ENCODE measurements around the gene FMN1.

DNA sequence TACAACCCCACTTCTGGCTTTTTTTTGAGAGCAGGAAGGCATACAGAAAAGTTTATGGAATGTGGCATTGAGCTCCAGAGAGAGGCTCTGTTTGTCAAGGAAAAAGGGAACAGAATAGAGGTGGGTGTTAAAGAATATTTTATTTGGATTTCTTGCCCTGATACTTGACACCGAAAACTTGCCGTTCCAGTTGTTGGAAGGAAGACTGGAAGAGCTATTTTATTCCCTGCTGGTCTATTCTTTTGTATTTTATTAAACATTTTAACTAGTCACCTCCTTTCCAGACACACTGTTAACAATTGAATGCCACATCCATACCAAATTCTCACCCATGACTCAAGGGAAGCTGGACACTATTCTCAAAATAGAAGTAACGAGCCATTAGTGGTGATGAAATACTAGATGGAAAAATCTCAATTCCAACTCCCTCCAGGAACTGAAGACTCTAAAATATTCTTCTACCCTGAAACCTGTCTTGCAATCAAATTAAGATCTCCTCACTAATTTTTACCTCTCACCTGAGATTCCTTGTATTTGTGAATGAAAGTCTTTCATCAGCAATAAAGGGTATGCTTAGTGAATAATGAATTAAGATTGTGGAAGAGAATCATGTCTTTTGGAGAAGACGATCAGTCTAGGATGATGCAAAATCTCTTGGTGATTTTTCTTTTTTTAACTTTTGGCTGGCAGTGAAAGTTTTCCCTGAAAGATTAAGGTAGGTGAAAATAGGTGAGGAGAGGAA is 448.2 kb downstream of the FMN1 start:
- TF ChIP-seq, protein P1, sequence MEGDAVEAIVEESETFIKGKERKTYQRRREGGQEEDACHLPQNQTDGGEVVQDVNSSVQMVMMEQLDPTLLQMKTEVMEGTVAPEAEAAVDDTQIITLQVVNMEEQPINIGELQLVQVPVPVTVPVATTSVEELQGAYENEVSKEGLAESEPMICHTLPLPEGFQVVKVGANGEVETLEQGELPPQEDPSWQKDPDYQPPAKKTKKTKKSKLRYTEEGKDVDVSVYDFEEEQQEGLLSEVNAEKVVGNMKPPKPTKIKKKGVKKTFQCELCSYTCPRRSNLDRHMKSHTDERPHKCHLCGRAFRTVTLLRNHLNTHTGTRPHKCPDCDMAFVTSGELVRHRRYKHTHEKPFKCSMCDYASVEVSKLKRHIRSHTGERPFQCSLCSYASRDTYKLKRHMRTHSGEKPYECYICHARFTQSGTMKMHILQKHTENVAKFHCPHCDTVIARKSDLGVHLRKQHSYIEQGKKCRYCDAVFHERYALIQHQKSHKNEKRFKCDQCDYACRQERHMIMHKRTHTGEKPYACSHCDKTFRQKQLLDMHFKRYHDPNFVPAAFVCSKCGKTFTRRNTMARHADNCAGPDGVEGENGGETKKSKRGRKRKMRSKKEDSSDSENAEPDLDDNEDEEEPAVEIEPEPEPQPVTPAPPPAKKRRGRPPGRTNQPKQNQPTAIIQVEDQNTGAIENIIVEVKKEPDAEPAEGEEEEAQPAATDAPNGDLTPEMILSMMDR (IDR thresholded peaks at IDR 0.05) = no peak
- TF ChIP-seq POLR2AphosphoS5 (IDR thresholded peaks at IDR 0.05) (no peak), POLR2A (IDR thresholded peaks at IDR 0.05) (no peak)
